GM10266 (cell line): Measurements from ENCODE around the gene SPECC1L.

ENCODE experiments used
- DNase-seq: peaks from one replicate; pipeline ENCODE4 v3.0.0; 2012; ENCODE audit errors: extremely low spot score
- CTCF ChIP-seq: IDR thresholded peaks from 2 replicates; pipeline ENCODE4 v1.5.1; 2012; ENCODE audit warnings: mild to moderate bottlenecking, low read depth; ENCODE audit not compliant: control insufficient read depth, insufficient read depth; ENCODE audit errors: missing control alignments

The SPECC1L gene

GRCh38 chr22:24435861-24436371, 165.3 kb downstream of the SPECC1L start:
- DNase-seq = no peak
- TF ChIP-seq CTCF = no peak

- TF ChIP-seq CTCF = no peak
- DNase-seq = no peak
Observed at GRCh38 chr22:24436553-24436952, 165.9 kb downstream of the SPECC1L start.

- no peak for TF ChIP-seq CTCF
- DNase-seq = no peak
Observed at GRCh38 chr22:24437091-24437490, 166.5 kb downstream of the SPECC1L start.

GRCh38 chr22:24437741-24438328, 167.2 kb downstream of the SPECC1L start:
- peak; percentile 71 for DNase-seq

GRCh38 chr22:24440270-24440717, 169.7 kb downstream of the SPECC1L start:
- DNase-seq = no peak
- no peak for TF ChIP-seq CTCF

More at GRCh38 chr22:24437741-24438328, 167.2 kb downstream of the SPECC1L start:
- peak; percentile 42 for TF ChIP-seq CTCF

GRCh38 chr22:24440718-24441405, 170.2 kb downstream of the SPECC1L start:
- DNase-seq = no peak

More at GRCh38 chr22:24440718-24441405, 170.2 kb downstream of the SPECC1L start:
- no peak for TF ChIP-seq CTCF
